ENCODE results near the gene MIAT. TPM values are rescaled to one million over a fixed set of nuclear protein-coding genes. Genes with fewer than 3 reads are reported as not detected.
"Not testable (repeated sequence)": the region's sequence is repeated elsewhere in the genome, so short reads cannot be mapped to it uniquely, and the experiment has no call there.

Gene MIAT
- total and polyA plus RNA-seq, 2 donors from 2014 or later = 0.04 to 6.8 TPM

DNA sequence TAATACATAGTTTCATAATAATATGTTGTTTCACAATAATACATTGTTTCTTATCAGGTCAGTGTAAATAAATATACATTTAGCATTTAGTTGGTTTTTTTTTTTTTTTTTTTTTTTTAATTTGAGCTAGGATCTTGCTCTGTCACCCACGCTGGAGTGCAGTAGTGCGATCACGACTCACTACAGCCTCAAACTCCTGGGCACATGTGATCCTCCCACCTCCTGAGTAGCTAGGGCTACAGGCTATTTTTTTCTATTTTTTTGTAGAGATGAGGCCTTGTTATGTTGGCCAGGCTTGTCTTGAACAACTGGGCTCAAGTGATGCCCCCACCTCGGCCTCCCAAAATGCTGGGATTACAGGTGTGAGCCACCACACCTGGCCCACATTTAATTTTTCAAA lies 43.5 kb downstream of the MIAT start:
- FAIRE-seq (no peak), DNase-seq (no peak)
- H3K9me3 ChIP-seq (ENCODE audit: control insufficient read depth in 2 of 3, insufficient read depth in 1 of 3, low read length in 3 of 3) = peaks cover 0 to 4% (median 0%) of the 10 kb centered on the region in 3 donors
- H3K4me1 ChIP-seq (ENCODE audit: control insufficient read depth in 2 of 3, insufficient read depth in 2 of 3, low read depth in 1 of 3, low read length in 3 of 3) = no peaks in the 10 kb centered on the region
- no peak overlapping the region for H3K9ac ChIP-seq (ENCODE audit: low read length in 3 of 3)
- intact Hi-C loops (cut with DNase I) = no loop called here
- no peak overlapping the region for H3K4me3 ChIP-seq (ENCODE audit: low read length in 3 of 3)
- H3K27ac ChIP-seq (ENCODE audit: low read depth in 2 of 2, low read length in 2 of 2) = no peak overlapping the region
- TF ChIP-seq CTCF (IDR thresholded peaks at IDR 0.05; ENCODE audit: borderline replicate concordance, extremely low read depth, insufficient read depth) = no peak
- H3K36me3 ChIP-seq (ENCODE audit: control insufficient read depth in 2 of 3, insufficient read depth in 3 of 3, low read length in 3 of 3) = peaks cover 0 to 2% (median 0%) of the 10 kb centered on the region in 3 donors
- no peaks in the 10 kb centered on the region for H3K27me3 ChIP-seq (ENCODE audit: control insufficient read depth, insufficient read depth, low read length)

DNA sequence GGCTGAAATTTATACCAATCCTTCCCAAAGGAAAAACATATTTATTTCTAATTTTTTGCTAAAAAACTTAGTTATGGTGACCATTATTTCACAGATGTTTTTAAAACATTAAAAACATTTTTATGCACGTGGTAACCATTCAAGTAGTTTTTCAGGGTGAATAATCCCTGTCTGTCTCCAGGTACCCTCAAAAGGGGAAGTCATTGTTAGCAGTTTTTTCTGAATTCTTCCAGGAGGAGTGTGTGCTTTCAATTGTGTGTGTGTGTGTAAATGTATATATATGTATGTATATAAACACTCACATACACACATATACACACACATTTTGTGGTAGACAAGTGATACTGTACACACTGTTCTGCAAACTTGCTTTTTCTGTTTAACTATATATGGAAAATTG lies 43.9 kb downstream of the MIAT start:
- intact Hi-C loops (cut with DNase I) = no loop called here
- H3K36me3 ChIP-seq (ENCODE audit: control insufficient read depth in 2 of 3, insufficient read depth in 3 of 3, low read length in 3 of 3) = peaks cover 0 to 2% (median 0%) of the 10 kb centered on the region in 3 donors
- peaks cover 0 to 4% (median 0%) of the 10 kb centered on the region in 3 donors for H3K9me3 ChIP-seq (ENCODE audit: control insufficient read depth in 2 of 3, insufficient read depth in 1 of 3, low read length in 3 of 3)

DNA sequence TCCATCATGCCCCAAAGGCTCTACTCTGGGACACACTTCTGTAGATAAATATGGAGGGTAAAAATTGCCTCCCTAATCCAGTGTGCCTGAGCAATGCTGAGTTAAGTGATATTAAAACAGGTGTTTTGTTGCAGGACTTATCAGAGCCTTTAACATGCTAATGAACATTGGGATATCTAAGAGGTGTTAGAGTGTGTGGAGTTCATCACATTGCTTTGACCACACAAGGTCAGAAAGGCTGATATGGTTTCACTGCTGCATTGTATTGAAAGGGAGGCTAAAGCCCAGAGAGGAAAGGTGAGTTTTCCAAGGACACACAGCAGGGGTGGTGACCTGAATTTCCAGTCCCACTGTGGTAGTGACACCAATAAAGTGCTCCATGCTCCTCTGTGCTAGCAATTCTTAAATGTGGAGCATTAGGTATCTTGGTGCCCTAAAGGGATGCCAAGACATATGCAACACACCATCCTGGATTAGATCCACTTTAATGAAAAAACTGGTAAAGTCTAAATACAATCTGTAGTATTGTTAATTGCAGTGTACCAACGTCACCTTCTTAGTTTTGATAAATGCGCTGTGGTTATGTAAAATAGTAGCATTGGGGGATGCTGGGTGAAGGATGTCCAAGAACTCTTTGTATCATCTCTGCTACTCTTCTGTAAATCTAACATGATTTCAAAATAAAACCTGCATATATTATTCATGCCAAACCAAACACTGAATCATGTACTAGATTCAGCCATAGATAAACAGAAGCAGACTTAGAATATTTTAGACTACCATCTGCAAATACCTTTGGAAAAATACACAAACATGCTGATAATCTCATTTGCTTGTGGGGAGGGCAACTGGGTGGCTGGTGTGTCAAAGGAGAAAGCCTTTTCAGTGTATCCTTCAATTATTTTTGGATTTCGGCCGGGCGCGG lies 45.8 kb downstream of the MIAT start:
- intact Hi-C loops (cut with DNase I) = no loop called here
- no peak overlapping the region for H3K27ac ChIP-seq (ENCODE audit: low read depth in 2 of 2, low read length in 2 of 2)
- H3K27me3 ChIP-seq (ENCODE audit: control insufficient read depth, insufficient read depth, low read length) = no peaks in the 10 kb centered on the region
- FAIRE-seq (no peak), DNase-seq (no peak)
- no peak overlapping the region for H3K4me3 ChIP-seq (ENCODE audit: low read length in 3 of 3)
- H3K9ac ChIP-seq (ENCODE audit: low read length in 3 of 3) = no peak overlapping the region
- H3K4me1 ChIP-seq (ENCODE audit: control insufficient read depth in 2 of 3, insufficient read depth in 2 of 3, low read depth in 1 of 3, low read length in 3 of 3) = no peaks in the 10 kb centered on the region
- peaks cover 0 to 1% (median 0%) of the 10 kb centered on the region in 3 donors for H3K36me3 ChIP-seq (ENCODE audit: control insufficient read depth in 2 of 3, insufficient read depth in 3 of 3, low read length in 3 of 3)
- TF ChIP-seq CTCF (IDR thresholded peaks at IDR 0.05; ENCODE audit: borderline replicate concordance, extremely low read depth, insufficient read depth) = no peak
- H3K9me3 ChIP-seq (ENCODE audit: control insufficient read depth in 2 of 3, insufficient read depth in 1 of 3, low read length in 3 of 3) = peaks cover 0 to 7% (median 0%) of the 10 kb centered on the region in 3 donors

More for the DNA sequence above, 43.9 kb downstream of the MIAT start:
- no peak for FAIRE-seq
- no peak overlapping the region for H3K9ac ChIP-seq (ENCODE audit: low read length in 3 of 3)
- H3K4me3 ChIP-seq (ENCODE audit: low read length in 3 of 3) = no peak overlapping the region
- H3K27ac ChIP-seq (ENCODE audit: low read depth in 2 of 2, low read length in 2 of 2) = no peak overlapping the region
- no peaks in the 10 kb centered on the region for H3K27me3 ChIP-seq (ENCODE audit: control insufficient read depth, insufficient read depth, low read length)
- H3K4me1 ChIP-seq (ENCODE audit: control insufficient read depth in 2 of 3, insufficient read depth in 2 of 3, low read depth in 1 of 3, low read length in 3 of 3) = no peaks in the 10 kb centered on the region
- no peak for DNase-seq
- TF ChIP-seq CTCF (IDR thresholded peaks at IDR 0.05; ENCODE audit: borderline replicate concordance, extremely low read depth, insufficient read depth) = no peak

GRCh38 chr22:26705379-26705778 lies 48.0 kb downstream of the MIAT start:
- H3K36me3 ChIP-seq (ENCODE audit: control insufficient read depth in 2 of 3, insufficient read depth in 3 of 3, low read length in 3 of 3); FAIRE-seq; H3K4me1 ChIP-seq (ENCODE audit: control insufficient read depth in 2 of 3, insufficient read depth in 2 of 3, low read depth in 1 of 3, low read length in 3 of 3); DNase-seq; H3K9me3 ChIP-seq (ENCODE audit: control insufficient read depth in 2 of 3, insufficient read depth in 1 of 3, low read length in 3 of 3); H3K4me3 ChIP-seq (ENCODE audit: low read length in 3 of 3); intact Hi-C loops (cut with DNase I); H3K9ac ChIP-seq (ENCODE audit: low read length in 3 of 3); H3K27ac ChIP-seq (ENCODE audit: low read depth in 2 of 2, low read length in 2 of 2); H3K27me3 ChIP-seq (ENCODE audit: control insufficient read depth, insufficient read depth, low read length): not testable (repeated sequence)
